HG03108 (cell line): ENCODE measurements around the gene SERINC3.
"Not testable (repeated sequence)": the region's sequence is repeated elsewhere in the genome, so short reads cannot be mapped to it uniquely, and the experiment has no call there.

Source experiments
- ATAC-seq: cut with Tn5 transposase; IDR thresholded peaks from one replicate; pipeline ENCODE4 v1.9.1; 2021; ENCODE audit warnings: moderate library complexity; ENCODE audit not compliant: unreplicated experiment

Gene SERINC3

DNA sequence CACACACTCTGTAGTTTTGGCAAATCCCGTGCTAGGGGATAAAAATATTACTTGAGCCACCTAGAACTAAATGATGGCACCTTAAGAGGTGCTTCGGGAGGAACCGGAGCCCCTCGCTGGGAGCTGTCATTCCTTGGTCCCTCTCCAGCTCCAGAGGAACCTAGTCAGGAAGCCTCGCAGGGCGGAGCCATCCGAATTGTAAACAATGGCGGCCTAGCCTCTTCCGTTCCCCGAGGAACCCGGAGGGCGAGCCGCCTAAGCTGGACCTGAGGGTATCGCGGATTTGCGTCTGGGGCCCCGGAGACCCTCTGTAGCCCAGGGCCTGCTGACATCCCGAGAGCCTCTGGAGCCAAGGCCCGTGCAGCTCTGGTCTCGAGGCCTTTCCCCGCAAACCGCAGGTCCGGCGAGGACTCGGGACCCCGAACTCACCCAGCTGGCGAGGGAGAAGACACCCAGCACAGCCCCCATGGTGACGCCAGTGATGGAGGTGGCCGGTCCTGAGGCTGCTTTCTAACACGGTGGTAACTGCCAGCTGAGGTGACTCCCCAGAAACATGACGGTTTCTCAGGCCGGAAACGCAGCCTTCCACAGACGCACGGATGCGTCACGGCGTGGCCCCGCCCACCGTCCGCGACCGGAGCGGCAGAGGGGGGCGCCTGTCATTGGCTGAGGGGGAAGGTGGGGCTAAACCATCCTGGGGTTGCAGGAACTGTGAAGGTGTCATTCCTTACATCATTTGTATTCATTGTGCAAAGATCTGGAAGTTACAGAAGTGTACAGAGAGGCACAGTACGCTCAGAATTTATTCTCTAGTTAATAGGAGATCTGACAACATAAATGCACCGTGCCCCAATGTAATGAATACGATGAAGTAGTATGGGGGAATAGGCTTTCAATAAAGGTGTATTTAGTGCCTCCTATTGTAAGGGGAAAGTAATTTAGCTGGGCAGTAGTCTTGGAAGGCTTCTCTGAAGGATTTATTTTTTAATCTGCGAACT is at the start of gene SERINC3:
Gene SERINC3 (minus strand): TSS at position 587 of the 998 bp plus-strand sequence. CDS start 119 bp downstream, at position 468.
- ATAC-seq: peak; percentile 96

DNA sequence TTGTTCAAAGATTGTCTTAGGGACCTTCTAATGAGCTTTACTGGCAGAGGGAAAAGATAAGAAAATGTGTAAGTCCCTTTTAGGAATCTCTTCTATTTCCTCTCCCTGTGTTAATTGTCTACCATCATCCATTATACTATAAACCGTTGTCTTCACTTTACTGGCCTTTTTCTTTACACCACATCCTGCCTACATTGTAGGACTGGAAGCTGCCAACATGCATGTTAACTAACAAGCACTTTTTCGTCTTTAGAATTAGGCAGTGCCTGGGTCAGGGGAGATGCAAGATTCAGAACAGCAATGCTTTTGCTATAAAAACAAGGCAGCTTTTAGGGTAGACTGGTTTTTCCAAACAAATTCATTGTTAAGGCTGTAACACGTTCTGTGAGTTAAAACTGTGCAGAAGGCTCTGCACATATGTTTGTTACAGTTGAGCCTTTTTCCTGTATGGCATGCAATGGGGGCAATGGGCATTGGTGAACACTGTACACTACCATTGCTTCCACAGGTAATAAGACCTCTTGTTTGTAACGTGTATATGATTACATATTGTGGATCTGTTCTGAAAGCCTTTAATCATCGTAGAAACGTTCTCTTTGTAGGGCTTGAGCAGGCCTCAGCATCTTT is 49.6 kb upstream of the SERINC3 start:
- no peak for ATAC-seq

- no peak for ATAC-seq
Measured at GRCh38 chr20:44570367-44570766, 48.5 kb upstream of the SERINC3 start.

GRCh38 chr20:44566811-44567210 is 44.9 kb upstream of the SERINC3 start:
- ATAC-seq: no peak

- no peak for ATAC-seq
Measured at GRCh38 chr20:44566018-44566417, 44.1 kb upstream of the SERINC3 start.

DNA sequence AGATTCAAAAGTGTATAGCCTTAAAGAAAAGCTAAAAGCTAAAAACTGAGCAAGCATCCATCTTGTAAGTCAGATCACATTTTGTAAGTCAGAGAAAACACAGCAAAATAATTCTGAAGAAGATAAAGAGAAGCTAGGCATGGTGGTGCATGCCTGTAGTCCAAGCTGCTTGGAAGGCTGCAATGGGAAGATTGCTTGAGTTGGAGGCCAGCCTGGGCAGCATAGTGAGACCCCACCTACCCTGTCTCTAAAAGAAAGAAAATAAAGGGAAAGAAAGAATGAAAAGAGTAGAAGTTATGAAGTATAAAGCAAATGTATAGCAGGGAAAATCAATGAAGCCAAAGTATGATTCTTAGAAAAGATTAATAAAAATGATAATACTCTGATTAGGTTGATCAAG is 40.0 kb upstream of the SERINC3 start:
- no peak for ATAC-seq

DNA sequence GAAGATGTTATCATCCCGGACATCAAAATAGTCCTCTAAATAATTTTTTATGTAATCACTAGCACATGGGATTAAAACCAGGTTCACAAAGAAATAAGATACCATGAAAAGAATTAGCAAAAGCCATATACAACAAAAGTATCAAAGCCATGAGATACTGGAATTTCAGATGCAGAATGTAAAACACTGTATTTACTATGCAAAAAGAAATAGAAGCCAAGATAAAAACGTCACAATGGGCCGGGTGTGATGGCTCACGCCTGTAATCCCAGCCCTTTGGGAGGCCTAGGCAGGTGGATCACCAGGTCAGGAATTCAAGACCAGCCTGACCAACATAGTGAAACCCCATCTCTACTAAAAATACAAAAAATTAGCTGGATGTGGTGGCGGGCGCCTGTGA is 38.9 kb upstream of the SERINC3 start:
- ATAC-seq: not testable (repeated sequence)

DNA sequence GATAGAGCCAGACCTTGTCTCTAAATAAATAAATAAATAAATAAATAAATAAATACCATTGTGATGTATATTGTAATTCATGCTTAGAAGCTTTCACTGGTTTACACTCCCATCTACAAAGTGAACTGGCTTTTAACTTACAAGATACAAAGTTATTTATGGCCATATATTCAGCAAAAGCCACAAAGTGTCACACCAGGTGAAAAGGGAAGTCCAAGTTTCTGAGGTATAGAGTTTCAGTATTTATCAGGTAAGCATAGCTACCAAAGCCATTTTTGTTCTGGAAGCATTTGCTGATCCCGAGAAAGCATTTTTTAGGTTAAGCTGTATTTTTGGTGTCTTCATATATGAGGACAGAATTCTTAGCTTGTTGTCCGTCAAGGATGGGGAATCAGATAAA is 38.4 kb upstream of the SERINC3 start:
- no peak for ATAC-seq

GRCh38 chr20:44559302-44559701 is 37.4 kb upstream of the SERINC3 start:
- no peak for ATAC-seq

DNA sequence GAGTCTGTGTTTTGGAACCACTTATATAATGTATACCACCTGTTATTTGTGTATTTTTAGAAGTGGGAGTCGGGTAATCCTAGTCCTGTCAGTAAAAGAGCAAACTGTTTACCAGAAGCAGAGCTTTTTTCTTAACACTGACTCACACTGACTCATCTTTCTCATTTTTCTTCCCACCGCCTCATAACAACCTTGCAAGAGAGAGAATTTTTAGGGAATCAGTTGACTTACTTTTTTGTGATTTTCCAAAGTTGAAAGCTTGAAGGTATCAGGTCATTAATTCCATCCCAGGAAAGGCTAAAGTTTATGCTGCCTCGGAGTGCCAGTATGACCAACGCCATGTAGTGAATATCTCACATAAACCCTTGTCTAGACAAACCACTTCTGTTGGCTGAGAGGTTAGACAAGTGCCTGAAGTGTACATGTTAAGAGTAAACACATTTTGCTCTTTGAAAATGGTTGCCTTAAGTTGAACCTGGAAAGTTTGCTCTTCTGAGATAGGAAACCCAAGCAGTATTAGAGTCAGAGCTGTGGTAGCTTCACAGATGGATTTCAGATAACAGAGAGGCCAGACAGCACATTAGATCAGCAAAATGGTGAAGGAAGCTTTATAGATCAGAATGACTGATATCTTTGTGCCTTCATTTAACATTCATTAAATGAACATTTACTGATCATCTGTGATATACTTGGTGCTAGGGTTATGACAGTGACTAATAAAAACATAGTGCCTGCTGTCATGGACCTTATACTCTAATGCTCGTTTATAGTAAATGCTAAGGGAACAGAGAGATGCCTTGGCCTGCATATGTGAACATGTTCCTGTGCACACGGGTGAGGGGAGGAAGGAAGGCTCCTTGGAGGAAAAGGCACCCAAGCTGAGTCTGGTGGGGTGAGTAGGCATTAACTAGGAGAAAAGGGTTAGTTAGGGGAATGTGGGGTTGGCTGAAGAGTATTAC is 31.4 kb upstream of the SERINC3 start:
- ATAC-seq: no peak

DNA sequence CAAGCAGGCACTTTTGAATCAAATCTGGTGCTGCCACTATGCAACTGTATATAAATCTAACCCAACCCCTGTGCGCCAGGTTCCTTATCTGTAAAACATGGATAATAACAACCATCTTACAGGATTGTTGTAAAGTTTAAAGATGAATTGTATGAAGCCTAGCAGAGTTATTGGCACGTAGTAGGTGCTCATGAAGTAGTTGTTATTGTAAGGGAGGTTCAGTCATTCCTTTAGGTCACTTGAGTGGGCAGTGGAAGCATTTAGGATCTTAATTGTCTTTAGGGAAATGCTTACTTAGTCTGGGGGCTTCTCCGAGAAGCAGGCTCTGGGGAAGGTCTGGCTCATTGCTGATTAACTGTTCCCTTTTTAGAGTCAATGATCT is 30.7 kb upstream of the SERINC3 start:
- ATAC-seq: no peak

DNA sequence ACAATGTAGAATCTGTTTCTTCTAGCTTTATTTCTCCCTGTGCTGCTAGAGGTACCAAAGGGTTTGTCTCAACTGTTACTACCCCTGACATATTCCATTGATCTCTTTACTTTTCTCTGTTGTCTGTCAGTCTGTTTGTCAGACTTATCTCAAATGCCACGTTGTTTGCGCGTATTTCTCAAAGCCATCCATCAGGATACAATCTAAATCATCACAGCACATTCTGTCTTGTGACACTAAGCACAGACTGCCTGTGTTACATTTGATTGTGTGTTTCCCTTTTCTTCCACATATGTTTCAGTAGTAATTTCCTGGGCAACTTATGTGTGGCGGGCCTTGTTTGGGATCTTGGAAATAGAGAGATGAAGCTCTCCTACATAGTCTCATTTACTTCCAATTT is 30.2 kb upstream of the SERINC3 start:
- ATAC-seq: no peak

GRCh38 chr20:44549123-44549522 is 27.3 kb upstream of the SERINC3 start:
- ATAC-seq: no peak

GRCh38 chr20:44547419-44547818 is 25.5 kb upstream of the SERINC3 start:
- ATAC-seq: no peak

DNA sequence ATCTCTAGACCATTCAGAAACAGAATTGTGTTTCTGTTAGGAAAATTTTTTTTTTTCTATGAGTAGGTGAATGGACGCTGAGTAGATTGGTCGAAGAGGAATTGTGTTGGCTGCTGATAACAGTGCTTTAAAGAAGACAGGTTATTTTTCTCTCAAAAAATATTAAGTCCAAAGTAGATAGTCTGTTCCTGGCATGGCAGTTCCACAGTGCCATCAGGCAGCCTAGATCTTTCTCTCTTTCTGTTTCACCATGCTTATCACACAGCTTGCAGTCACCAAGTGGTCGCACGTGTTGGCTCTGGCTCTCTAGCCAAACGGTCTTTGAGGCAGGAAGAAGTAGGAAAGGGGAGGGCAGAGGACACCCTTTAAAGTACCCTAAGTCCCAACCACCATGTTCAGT is 22.4 kb upstream of the SERINC3 start:
- ATAC-seq: no peak

DNA sequence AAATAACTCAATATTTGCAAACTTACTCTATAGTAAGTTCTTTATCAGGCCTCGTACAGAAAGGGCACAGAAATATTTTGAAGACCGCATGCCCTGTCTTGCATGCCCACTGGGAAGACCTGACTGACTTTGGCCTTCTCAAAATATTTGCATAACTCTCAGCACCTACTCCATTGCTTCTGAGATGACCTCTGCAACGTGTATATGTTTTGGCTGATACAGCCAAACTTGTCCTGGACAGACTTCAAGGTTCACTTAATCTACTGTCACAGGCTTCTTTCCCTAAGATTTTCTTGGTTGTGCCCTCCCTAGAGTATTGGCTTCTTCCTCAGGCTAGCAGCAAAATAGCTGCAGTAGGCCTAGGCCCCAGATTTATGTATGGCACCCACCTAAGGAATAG is 21.5 kb upstream of the SERINC3 start:
- ATAC-seq: no peak

DNA sequence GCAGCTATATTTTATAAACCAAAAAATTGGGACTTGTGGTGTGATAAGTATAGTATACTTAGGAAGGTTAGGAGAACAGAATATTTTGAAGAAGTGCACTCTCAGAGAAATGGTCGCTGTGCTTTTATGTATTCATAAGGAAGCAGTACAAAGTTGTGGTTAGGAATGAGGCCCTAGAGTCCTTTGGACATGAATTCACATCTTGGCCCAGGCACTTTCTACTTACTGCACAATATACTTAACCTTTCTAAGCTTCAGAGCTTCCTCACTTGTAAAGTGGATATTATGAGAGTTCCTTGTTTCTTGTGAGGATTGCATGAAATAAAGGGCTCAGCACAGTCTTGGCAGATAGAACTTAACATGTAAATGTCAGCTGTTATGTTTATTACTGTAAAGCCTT is 21.0 kb upstream of the SERINC3 start:
- ATAC-seq: no peak

DNA sequence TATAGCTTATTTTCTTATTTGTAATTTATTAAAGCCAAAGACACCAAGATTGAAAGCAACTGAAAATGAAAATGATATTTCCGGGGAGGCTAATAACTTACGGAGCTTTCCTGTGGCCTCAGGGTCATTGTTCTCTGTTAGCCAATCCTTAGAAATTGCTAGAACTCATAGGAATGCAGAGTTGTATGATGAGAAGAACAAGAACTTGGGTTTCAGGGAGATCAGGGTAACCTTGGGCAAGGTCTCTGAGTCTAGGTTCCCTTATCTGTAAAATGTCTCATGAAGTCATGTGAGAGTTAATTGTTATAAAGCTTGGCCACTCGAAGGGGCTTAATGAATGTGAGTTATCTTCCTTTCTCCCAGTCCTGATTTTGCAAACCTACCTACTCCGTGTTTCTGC is 20.1 kb upstream of the SERINC3 start:
- ATAC-seq: no peak

DNA sequence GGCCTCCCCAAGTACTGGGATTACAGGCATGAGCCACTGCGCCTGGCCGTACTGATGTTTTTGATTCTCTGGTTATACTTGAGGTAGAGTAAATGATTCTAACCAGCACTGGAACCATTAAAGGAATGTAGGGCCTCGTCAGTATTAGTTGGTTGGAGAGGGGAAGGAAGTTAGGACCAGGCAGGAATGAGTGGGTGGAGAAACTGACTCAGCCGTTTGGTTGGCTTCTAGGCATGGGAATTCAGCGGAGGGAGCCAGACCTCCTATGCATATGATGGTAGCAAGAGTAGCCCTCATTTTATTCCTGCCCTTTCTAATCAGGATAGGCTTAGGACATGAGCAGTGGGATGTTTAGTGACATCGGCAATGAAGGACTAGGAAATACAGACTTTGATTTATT is 19.0 kb upstream of the SERINC3 start:
- no peak for ATAC-seq

DNA sequence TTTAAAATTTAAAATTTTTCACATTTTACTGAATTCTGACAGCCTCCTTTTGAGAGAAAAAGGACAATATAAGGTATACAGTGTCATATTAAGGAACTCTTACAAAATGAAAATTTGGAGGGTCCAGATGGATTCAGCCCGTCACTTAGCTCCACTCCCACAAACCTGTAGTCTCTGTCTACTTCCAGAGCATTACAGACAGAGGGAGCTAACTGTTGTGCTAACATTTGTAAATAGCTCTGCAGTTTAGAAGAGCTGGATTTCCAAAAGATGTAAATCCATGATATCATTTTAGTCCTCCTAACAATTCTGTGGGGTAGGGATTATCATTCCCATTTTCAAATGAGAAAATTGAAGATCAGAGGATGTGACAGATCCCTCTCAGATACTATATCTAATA is 16.1 kb upstream of the SERINC3 start:
- no peak for ATAC-seq

DNA sequence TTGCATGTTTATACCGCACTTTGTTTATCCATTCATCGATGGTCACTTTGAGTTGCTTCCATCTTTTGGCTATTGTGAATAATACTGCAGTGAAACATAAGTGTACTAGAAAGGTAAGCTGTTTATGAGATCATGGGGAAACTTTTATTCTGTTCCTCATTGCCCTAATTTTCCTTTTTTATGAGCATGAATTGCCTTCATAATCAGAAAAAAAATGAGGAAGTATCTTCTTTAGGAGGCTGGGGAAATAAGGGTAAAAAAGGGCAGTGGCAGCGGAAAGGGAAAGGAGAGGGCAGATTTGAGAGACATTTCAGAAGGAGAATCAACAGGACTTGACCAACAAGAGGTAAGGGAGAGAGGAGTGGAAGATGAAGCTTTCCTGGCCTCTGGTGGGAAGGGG is 14.3 kb upstream of the SERINC3 start:
- ATAC-seq: no peak
